ENCODE measurements around the gene CCDC138.

The CCDC138 gene

GRCh38 chr2:108922141-108922915, 135.8 kb downstream of the CCDC138 start:
- FAIRE-seq: no peak
- no peak for DNase-seq (ENCODE audit: insufficient read length)
- TF ChIP-seq POLR2A (IDR thresholded peaks at IDR 0.05; ENCODE audit: low read depth, low read length): no peak
- no peak for TF ChIP-seq TAF1 (IDR thresholded peaks at IDR 0.05; ENCODE audit: borderline replicate concordance, low read depth, low read length)
- TF ChIP-seq POLR2AphosphoS5 (IDR thresholded peaks at IDR 0.05; ENCODE audit: low read depth, low read length): no peak

GRCh38 chr2:108923019-108923700, 136.6 kb downstream of the CCDC138 start:
- DNase-seq (ENCODE audit: insufficient read length) (no peak), FAIRE-seq (no peak)
- TF ChIP-seq TAF1 (IDR thresholded peaks at IDR 0.05; ENCODE audit: borderline replicate concordance, low read depth, low read length) (no peak), POLR2AphosphoS5 (IDR thresholded peaks at IDR 0.05; ENCODE audit: low read depth, low read length) (no peak), POLR2A (IDR thresholded peaks at IDR 0.05; ENCODE audit: low read depth, low read length) (no peak)

- no peak for DNase-seq (ENCODE audit: insufficient read length)
Measured at GRCh38 chr2:108923736-108924579, 137.4 kb downstream of the CCDC138 start.

DNA sequence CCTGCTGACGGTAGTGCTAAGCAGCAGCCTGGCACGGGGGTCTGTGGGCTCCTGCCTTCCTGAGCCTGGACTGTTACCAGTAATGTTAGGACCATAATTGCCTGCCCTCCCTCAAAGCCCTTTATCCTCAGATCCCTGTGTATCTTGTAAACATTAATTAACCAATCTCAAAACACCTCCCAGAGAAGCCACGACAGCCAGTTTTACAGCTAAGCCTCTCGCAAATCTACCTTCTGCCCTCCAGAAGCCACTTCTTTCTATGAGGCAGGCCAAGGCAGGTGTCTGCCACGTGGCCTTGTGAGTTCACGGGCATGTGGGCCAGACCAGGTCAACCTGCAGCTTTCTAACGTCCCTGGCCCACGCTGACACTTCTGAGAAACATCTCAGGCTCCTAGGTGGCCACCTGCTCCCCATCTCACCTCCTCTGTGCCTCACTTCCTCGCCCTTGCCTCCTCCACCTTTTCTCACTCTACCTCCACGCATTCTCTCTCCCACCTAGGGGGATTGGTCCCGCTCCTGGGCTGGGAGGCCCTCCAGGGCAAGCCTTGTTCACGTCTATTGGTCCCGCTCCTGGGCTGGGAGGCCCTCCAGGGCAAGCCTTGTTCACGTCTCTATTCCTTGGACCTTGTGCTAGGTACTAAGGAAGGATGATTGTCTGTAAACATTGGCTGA, 138.1 kb downstream of the CCDC138 start:
- TF ChIP-seq POLR2AphosphoS5 (IDR thresholded peaks at IDR 0.05; ENCODE audit: low read depth, low read length) (no peak), TAF1 (IDR thresholded peaks at IDR 0.05; ENCODE audit: borderline replicate concordance, low read depth, low read length) (no peak), POLR2A (IDR thresholded peaks at IDR 0.05; ENCODE audit: low read depth, low read length) (no peak)
- FAIRE-seq (no peak), DNase-seq (ENCODE audit: insufficient read length) (no peak)

More at GRCh38 chr2:108923736-108924579, 137.4 kb downstream of the CCDC138 start:
- no peak for FAIRE-seq
- TF ChIP-seq POLR2AphosphoS5 (IDR thresholded peaks at IDR 0.05; ENCODE audit: low read depth, low read length) (no peak), POLR2A (IDR thresholded peaks at IDR 0.05; ENCODE audit: low read depth, low read length) (no peak), TAF1 (IDR thresholded peaks at IDR 0.05; ENCODE audit: borderline replicate concordance, low read depth, low read length) (no peak)

DNA sequence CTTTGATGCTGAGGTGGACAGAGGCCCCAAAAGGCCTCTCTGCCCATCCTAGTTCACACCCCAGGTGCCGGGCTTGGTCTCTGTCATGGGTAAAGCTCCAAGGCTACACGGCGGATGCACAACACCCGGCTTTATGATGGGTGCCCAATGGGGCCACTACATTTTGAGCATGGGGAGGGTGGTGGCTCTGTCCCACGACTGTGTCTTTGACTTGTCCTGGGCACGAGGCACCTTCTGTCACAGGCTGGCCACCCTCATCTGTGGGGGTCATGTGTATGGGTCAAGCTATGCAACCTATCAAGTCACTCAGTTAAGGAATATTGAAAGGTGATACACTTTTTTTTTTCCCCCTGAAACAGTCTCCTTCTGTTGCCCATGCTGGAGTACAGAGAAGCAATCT, 138.7 kb downstream of the CCDC138 start:
- no peak for TF ChIP-seq POLR2AphosphoS5 (IDR thresholded peaks at IDR 0.05; ENCODE audit: low read depth, low read length)
- no peak for TF ChIP-seq POLR2A (IDR thresholded peaks at IDR 0.05; ENCODE audit: low read depth, low read length)
- TF ChIP-seq TAF1 (IDR thresholded peaks at IDR 0.05; ENCODE audit: borderline replicate concordance, low read depth, low read length): no peak
- DNase-seq (ENCODE audit: insufficient read length) (no peak), FAIRE-seq (no peak)

- TF ChIP-seq TAF1 (IDR thresholded peaks at IDR 0.05; ENCODE audit: borderline replicate concordance, low read depth, low read length) (no peak), POLR2AphosphoS5 (IDR thresholded peaks at IDR 0.05; ENCODE audit: low read depth, low read length) (no peak), POLR2A (IDR thresholded peaks at IDR 0.05; ENCODE audit: low read depth, low read length) (no peak)
- no peak for DNase-seq (ENCODE audit: insufficient read length)
- FAIRE-seq: no peak
Measured at GRCh38 chr2:108925735-108926134, 139.2 kb downstream of the CCDC138 start.
